ELR (cell line): ENCODE measurements around the gene PSMB9.
"Not testable (repeated sequence)": the region's sequence is repeated elsewhere in the genome, so short reads cannot be mapped to it uniquely, and the experiment has no call there.

Experiments used
- DNase-seq: peaks from one replicate; pipeline ENCODE4 v3.0.0-alpha.2; 2015; ENCODE audit warnings: low read depth

Gene PSMB9

GRCh38 chr6:32860674-32861073, 6.7 kb downstream of the PSMB9 start:
- DNase-seq: no peak

- DNase-seq: no peak
Observed at GRCh38 chr6:32862725-32863124, 8.7 kb downstream of the PSMB9 start.

GRCh38 chr6:32865724-32866443, 11.9 kb downstream of the PSMB9 start:
- DNase-seq: no peak

GRCh38 chr6:32867022-32867477, 13.1 kb downstream of the PSMB9 start:
- no peak for DNase-seq

- DNase-seq: no peak
Observed at GRCh38 chr6:32867554-32868256, 13.7 kb downstream of the PSMB9 start.

GRCh38 chr6:32868257-32868788, 14.3 kb downstream of the PSMB9 start:
- peak; percentile 80 for DNase-seq

- DNase-seq: not testable (repeated sequence)
Observed at GRCh38 chr6:32873947-32874346, 20.0 kb downstream of the PSMB9 start.

GRCh38 chr6:32876603-32877002, 22.6 kb downstream of the PSMB9 start:
- no peak for DNase-seq

GRCh38 chr6:32879691-32880090, 25.7 kb downstream of the PSMB9 start:
- no peak for DNase-seq

- DNase-seq: not testable (repeated sequence)
Observed at GRCh38 chr6:32880962-32881361, 27.0 kb downstream of the PSMB9 start.

- DNase-seq: peak; percentile 83
Observed at GRCh38 chr6:32882879-32883250, 28.9 kb downstream of the PSMB9 start.

- peak; percentile 25 for DNase-seq
Observed at GRCh38 chr6:32883789-32884188, 29.8 kb downstream of the PSMB9 start.

- peak; percentile 84 for DNase-seq
Observed at GRCh38 chr6:32885698-32886286, 31.8 kb downstream of the PSMB9 start.

- peak; percentile 83 for DNase-seq
Observed at GRCh38 chr6:32886681-32887383, 32.8 kb downstream of the PSMB9 start.

- no peak for DNase-seq
Observed at GRCh38 chr6:32887616-32888015, 33.6 kb downstream of the PSMB9 start.

- DNase-seq: no peak
Observed at GRCh38 chr6:32888576-32888975, 34.6 kb downstream of the PSMB9 start.

- DNase-seq: peak; percentile 16
Observed at GRCh38 chr6:32889533-32889932, 35.5 kb downstream of the PSMB9 start.

- DNase-seq: no peak
Observed at GRCh38 chr6:32890831-32891230, 36.8 kb downstream of the PSMB9 start.

GRCh38 chr6:32894085-32895005, 40.4 kb downstream of the PSMB9 start:
- DNase-seq: peak; percentile 91

- no peak for DNase-seq
Observed at GRCh38 chr6:32895006-32895345, 41.0 kb downstream of the PSMB9 start.

- DNase-seq: no peak
Observed at GRCh38 chr6:32903952-32904351, 50.0 kb downstream of the PSMB9 start.
